Measurements from ENCODE around the gene NEGR1. TPM values are rescaled to one million over a fixed set of nuclear protein-coding genes. Genes with fewer than 3 reads are reported as not detected.

NEGR1 gene
- total RNA-seq, 1 experiment from 2014 or later: 8.2 TPM

DNA sequence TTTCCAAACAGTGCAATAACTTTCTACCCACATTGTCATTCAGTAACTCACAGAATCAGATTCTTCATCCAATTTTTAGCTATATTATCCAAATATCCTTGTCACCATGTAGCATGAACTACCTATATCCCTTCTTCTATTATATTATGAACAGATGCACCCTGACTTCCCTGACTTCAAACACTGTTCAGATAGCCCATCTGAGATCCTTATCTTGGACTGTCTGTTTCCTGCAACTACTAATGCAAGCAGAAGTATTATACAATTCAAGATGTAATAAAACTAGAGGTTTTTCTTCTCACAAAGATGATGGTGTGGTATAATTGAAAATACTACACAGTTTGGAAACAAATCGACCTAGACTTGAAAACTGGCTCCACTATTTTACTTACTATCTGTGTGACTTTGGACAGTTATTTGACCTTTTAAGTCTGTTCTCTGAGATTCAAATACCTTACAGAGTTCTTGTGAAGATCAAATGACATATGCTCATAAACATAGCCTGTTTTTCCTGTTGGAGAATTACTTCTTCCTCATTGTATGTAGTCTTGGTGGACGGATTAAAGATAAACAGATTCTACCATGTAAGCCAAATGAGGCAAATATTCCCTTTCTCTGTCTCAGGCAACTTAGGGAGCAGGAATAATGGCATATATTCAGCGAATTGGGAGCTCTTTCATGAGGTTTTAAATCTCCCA lies 793.6 kb downstream of the NEGR1 start:
- no peak for DNase-seq (ENCODE audit: low read depth)

DNA sequence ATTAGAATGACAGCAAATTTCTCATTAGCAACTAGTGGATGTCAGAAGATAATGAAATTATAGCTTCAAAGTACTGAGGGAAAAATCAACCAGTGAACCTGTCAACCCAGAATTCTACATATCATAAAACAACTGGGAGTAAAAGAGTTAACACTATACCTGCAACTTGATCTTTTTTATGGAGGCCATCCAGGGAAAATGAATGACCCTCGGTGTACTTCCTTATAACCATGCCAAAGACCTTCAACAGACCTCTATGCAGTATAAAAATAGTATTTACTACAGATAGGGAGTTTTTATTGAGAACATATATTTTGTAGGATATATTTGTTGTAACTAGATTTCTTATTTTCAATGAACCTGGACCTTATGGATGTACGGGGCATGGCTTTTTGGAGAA lies 809.0 kb downstream of the NEGR1 start:
- no peak for DNase-seq (ENCODE audit: low read depth)

DNA sequence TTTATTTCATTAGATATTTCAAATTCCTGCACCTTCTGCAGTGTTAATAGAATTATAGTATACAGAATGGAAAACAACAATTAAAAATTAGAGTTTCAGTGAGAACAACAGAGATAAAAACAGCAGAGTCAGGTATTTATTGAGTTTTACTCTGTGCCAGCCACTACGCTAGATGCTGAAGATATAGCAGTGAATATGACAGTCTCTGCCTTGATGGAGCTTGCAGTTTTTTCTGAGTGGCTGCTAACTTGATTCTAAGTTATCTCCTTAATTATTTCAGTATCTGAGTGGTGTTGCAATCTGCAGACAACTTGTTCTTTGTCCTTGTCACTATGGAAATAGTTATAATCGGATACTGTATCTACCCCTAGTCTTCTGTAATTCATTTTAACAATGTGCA lies 817.2 kb downstream of the NEGR1 start:
- DNase-seq (ENCODE audit: low read depth): no peak

DNA sequence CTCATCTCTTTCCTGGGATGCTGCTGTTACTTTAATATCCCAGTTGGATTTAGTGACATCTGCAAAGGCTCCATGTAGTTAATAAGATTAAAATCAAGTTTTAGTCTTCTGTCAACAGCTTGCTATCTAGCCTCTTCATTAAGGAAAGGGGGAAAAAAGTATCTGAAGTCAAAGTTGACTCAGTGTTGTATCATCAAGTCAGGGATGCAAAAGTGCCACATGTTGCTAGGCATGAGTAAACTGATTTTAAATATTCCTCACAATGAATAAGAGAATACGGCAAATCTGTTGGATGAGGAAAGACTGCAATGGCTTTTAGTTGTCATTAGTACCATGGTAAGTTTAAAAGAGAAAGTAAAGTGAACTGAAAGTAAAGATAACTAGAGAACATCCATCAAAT lies 818.3 kb downstream of the NEGR1 start:
- DNase-seq (ENCODE audit: low read depth): no peak

DNA sequence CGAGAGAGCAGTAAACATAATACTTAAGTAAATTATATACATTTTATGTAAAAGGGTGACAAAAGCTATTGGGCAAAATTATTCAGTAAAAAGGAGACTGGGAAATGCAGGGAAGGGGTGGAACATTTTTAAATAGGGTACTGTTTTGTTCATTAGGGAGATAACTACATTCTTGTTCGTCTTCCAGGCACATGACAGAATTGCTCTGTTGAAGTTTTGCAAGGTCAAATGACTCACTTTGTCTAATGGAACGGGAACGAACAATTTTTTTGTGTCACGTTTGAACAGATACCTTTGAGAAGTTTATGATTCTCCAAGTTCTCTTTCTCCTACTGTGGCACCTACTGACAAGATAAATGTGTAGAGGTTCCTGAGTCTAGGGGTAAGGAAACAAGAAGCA lies 819.2 kb downstream of the NEGR1 start:
- DNase-seq (ENCODE audit: low read depth): no peak

DNA sequence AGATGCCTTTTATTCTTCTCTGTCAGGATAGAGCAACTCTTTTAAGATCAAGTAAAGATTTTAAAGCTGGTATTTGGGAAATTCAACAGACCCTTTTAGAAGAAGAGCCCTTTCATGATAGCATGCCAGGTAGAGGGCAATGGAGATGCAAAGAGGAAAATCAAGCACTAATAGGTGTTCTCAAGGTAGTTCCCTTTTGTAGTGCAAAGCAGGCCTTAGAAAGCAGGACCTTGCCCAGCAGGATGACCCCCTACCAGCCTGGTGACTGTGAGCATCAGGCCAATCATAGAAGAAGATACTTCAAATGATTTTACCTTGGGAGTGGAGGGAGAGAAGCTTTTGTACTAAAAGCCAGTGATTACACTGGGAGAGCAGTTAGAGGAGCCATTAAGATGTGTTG lies 820.1 kb downstream of the NEGR1 start:
- no peak for DNase-seq (ENCODE audit: low read depth)

DNA sequence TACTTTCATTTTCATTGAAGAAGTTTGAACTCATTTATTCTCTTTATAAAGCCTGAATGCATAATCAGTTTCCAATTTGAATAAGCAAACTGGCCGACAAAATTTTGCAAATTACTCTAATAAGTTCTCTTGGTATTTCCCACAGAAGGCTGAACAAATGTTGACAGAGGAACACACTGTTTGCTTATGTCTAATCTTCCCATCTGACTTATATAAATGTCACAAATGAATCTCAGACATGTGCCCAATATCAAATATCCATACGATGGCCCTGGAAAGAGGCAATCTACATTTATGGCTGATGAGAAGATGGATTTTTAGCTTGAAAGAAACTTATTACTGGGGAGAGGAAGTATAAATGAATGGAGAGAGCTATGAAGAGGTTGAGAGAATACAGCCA lies 820.9 kb downstream of the NEGR1 start:
- no peak for DNase-seq (ENCODE audit: low read depth)

DNA sequence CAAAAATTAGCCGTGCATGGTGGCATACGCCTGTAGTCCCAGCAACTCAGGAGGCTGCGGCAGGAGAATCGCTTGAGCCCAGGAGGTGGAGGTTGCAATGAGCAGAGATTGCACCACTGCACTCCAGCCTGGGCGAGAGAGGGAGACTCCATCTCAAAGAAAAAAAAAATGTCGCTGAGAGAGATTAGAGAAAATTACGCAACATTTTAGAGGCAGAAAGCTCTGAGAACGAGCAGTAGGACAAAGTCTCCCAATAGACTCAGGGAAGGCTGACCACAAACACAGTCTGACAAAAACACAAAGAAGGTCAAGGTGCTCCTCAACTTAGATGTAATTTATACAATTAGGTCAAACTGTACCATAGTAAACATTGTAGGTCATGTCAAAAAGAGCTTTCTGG lies 833.9 kb downstream of the NEGR1 start:
- DNase-seq (ENCODE audit: low read depth): no peak

DNA sequence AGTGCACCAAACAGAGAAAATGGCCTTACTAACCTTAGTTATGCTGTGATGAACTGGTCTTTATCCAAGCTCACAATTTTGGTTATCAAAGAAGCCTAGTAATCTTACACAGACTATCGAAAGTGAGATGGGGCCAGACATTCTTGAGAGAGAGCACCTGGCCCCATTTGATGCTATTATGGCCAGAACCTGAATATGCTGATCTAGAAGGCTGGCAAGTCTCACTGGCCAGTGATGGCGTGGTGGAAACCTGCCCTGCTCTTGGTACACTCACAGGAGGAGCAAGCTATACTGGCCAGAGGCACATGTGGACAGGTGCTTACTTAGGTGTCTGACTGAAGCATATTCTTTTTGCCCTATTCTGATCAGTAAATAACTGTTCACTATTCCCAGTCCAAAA lies 843.7 kb downstream of the NEGR1 start:
- no peak for DNase-seq (ENCODE audit: low read depth)

DNA sequence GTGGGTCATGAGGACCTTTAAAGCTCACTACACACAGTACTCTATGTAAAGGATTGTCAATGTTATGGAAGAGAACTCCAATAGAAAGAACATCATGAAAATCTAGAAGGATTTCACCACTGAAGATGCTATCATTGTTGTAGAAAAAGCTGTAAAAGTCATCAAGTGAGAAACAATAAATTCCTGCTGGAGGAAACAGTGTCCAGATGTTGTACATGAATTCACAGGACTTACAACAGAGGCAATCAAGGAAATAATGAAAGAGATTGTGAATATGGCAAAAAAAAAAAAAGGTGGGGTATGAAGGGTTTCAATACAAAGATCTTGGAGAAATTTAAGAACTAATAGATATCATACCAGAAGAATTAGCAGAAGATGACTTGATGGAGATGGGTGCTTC lies 846.4 kb downstream of the NEGR1 start:
- no peak for DNase-seq (ENCODE audit: low read depth)

DNA sequence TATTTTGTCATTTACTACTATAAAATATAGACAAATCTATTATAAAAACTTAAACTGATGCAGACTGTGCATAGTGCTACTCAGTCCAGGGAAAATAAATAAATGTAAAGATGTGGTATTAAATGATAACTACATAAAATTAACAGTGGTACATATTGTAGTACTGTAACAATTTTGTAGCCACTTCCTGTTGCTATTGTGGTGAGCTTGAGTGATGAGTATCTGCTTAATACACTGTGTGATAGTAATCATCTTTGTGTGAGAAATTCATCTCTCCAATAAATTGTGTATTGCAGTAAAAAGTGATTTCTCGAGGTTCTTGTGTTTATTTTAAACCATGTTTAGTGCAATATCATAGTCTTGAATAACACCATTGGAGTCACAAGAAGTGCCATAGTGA lies 848.1 kb downstream of the NEGR1 start:
- DNase-seq (ENCODE audit: low read depth): no peak

DNA sequence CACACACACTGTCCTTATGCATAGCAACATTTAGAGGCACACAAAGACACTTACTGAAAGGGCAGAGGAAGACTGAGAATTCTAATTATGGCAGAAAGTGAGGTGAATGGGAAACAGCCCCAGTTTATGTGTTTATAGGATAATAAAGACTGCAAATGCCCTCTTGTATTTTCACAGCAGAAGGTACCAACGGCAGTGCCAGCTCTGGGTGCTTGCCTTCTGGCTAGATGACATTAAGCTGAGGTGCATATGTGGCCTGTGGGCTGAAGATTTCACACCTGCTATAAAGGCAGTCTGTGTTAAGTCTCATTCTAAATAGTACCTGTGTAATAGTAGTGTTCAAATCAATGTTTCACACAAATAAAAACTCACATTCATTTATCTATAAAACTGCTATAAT lies 854.3 kb downstream of the NEGR1 start:
- no peak for DNase-seq (ENCODE audit: low read depth)

DNA sequence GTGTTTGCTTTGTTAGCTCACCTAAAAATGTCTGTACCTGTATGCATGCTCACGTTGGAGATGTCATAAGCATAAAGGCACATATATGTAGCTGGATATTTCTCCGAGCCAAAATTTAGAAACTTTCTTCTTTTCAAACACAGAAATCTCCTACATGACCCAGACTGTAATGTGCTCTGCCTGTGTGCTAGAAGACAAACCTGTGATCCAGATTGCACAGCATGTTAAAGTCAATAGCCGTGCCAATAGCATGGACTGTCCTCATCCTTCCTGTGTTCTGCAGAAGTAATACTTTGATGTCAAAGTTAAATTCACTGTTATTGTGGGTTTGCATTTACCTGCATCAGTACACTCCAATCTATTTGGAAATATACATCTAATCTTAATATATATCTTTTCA lies 855.3 kb downstream of the NEGR1 start:
- no peak for DNase-seq (ENCODE audit: low read depth)

DNA sequence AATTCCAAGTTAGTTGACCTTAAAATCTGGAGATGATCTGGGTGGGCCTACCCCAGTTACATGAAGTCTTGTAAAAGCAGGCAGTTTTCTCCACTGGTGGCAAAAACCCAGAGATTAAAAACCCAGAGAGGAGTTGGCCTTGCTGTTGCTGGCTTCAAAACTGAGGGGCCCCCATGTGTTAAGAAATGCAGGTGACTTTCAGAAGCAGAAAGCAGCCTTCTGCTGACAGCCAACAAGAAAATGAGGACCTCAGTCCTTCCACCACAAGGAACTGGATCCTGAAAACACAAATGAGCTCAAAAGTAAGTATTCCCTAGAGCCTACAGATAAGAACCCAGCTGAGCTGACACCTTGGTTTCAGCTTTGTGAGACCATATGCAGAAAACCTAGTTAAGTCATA lies 857.8 kb downstream of the NEGR1 start:
- no peak for DNase-seq (ENCODE audit: low read depth)

DNA sequence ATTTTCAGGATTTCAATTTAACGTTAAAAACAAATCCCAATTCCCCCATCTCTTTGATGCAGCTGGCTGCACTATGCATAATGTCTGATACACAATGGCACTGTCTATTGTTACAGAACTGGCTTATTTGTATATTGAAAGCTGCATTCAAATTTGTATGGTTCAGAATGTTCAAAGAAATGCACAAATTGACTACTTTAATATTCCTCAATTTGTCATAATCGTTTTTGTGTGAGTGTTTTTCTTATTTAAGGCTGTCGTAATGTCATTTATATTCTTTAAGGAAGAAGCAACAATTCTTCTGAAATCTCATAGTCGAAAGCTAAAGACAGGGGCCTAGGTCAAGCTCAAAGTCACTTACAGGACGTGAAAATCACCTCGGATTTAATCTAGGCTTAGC lies 860.1 kb downstream of the NEGR1 start:
- no peak for DNase-seq (ENCODE audit: low read depth)

DNA sequence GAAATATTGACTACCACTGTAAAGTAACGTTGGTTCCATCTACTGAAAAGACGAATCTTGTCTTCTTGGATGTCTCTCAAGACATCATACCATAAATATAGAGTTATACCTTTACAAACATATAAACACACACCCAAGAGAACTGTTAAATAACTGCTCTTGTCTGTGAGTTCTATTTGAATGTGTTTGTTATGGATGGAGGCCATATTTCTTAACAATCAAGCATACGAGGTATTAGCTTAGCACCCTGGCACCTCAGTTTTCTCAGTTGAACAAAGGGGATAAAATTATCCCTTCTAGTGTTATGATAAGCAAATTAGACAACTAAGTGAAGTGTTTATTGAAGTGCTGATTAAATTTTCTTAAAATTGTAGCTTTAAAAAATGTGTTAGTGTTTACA lies 864.9 kb downstream of the NEGR1 start:
- DNase-seq (ENCODE audit: low read depth): no peak

DNA sequence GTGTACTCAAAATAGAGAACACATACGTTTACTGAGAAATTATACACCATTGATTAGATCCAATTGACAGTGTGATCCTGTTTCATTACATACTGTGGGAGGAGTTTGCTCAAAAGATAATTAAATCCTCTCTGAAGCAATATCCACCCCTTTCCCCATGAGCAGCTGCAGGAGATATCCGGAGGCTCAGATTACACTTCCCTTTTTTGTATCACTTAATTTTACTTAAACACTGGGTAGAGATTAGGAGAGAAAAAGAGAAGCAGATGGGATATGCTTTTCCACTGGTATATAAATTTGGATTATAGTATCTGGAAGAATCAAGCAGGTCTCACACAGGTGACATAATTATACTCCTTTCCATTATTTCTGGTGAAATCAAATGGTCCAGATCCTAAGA lies 868.2 kb downstream of the NEGR1 start:
- DNase-seq (ENCODE audit: low read depth): no peak

DNA sequence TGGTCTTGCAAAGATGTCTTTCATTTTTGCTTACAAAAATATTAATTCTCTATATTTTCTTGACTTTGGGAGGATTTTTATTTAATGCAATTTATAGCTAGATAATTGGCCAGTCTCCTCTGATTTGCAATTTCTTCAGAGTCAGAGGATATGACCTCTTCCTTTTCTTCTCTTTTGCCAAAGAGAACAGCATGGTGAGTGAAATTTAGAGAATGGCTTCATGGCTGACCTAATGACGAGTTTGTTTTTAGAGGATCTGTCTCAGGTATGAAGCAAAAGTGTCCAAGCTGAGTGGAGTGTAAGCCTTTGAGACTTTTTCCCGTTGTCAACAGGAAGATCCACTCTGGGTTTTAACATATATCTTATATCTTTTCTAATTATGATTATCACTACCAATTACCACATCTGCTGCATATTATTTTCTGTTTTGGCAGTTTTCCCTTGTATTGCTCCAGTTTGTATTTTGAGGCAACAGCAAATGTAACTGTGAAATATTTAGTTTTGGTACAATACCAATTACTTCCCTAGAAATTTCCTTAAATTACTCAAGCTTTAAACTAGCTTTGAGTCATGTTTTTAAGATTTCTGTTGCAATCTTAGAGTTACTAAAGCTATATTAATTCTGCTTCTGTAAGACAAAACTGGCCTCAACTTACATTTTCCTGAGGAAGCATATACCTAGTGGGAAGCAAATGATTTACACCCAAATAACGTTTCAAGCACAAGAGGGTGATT lies 868.7 kb downstream of the NEGR1 start:
- DNase-seq (ENCODE audit: low read depth): no peak

DNA sequence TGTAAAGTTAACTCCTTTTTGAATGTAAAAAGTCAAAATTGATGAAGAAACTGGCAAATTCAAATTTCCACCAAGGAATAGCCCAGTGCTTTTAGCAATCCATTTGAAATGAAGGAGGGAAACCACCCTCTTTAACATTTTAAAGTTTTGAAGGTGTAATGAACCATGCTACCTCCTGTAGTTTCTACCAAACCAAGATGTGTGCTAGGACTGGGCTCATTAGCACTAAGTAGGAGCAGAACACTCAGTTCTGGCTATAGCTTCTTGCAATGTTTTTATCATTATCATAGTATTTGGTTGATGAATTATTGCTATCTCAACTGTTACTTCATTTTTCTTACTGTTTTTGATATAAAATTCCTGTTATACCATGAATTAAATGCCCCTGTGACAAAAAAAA lies 882.3 kb downstream of the NEGR1 start:
- DNase-seq (ENCODE audit: low read depth): no peak

DNA sequence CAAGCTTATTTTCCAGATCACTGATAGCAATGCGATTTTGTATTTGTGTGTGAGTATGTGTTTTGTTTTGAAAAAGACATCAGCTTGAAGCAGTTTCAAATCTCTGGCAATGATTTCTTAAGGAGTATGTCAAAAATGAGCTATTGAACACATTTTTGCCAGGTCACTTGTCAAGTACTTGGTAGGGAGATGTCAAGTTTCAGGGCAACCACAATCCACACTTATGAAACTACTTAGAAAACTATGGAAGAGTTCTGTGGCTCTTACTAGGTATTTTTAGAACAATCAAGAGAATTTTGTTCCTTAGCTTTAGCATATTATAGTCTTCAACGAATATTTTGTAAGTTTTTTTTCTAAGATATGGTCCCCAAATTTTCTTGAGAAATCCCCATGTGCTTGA lies 882.7 kb downstream of the NEGR1 start:
- DNase-seq (ENCODE audit: low read depth): no peak

DNA sequence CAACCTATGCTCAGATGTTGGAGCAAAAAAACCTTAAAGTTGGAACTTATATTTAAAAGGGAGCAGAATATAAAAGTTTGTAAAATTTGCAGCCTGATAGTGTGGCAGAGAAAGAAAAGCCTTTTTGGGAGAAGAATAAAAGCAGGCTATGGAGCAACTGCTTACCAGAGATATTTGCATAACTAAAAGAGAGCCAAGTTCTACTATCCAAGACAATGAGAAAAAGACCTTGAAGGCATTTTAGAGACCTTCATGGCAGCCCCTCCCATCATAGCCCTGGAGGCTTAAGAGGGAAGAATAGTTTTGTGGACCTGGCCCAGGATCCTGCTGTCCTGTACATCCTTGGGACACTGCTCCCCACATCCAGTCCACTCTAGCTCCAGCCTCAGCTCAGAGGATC lies 889.0 kb downstream of the NEGR1 start:
- DNase-seq (ENCODE audit: low read depth): no peak

DNA sequence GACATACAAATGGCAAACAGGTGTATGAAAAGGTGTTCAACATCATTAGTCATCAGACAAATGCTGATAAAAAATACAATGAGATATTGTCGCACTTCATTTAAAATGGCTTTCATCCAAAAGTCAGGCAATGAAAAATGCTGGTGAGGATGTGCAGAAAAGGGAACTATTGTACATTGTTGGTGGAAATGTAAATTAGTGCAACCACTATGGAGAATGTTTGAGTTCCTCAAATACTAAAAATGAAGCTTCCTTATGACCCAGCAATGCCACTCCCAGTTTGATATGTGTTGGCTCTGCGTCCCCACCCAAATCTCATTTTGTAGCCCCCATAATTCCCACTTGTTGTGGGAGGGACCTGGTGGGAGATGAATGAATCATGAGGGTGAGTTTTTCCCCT lies 891.8 kb downstream of the NEGR1 start:
- no peak for DNase-seq (ENCODE audit: low read depth)

DNA sequence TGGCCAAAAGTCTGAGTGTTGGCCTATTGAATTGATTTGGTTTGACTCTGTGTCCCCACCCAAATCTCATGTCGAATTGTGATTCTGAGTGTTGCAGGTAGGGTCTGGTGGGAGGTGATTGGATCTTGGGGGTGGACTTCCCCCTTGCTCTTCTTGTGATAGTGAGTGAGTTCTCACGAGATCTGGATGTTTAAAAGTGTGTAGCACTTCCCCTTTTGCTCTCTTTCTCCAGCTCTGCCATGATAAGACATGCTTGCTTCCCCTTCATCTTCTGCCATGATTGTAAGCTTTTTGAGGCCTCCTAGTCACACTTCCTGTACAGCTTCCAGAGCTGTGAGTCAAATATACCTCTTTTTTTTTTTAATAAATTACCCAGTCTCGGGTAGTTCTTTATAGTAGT lies 904.5 kb downstream of the NEGR1 start:
- no peak for DNase-seq (ENCODE audit: low read depth)

DNA sequence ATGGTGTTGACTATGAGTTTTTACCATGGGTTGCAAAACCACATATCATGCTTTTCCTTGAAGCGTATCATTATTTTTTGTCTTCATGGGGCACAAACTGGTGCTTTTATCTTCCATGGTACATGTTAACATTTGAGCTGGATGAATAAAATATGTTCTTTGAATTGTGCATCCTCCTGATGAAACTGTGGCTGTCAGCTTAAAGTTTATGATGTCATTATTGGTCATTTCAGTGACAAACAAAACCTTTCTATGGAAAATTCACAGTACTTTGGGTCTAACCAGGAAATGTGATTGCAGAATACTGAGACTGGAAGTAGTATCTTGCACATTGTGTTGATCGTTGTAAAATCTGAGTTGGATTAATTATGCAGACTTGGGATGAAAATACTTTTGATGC lies 909.8 kb downstream of the NEGR1 start:
- no peak for DNase-seq (ENCODE audit: low read depth)

Data from RPMI7951 (cell line).